Caki2 (cell line): Measurements from ENCODE around the gene PXDN. TPM values are rescaled to one million over a fixed set of nuclear protein-coding genes. Genes with fewer than 3 reads are reported as not detected.
A peak's percentile ranks its signal among the peaks of the same experiment; 100 is the strongest.

Experiments
- DNase-seq: peaks from one replicate; pipeline ENCODE4 v3.0.0-alpha.2; 2015; ENCODE audit warnings: low read depth
- in situ Hi-C: cut with HindIII; loops from 2 replicates; pipeline ENCODE4 v1.10.0; 2016; ENCODE audit warnings: low sequenced_read_pairs, low pct_unique_long_range_greater_than_20kb, mixed read lengths
- total RNA-seq: library from RNA; depleted of rRNA; stranded (reverse); fragments of >200 nt; shearing (Covaris generic); gene quantifications from 2 replicates; pipeline ENCODE4 v1.2.3, GENCODE V29; 2014; ENCODE audit warnings: low replicate concordance

The PXDN gene
- total RNA-seq, 1 experiment from 2014 or later, result 131 TPM

DNA sequence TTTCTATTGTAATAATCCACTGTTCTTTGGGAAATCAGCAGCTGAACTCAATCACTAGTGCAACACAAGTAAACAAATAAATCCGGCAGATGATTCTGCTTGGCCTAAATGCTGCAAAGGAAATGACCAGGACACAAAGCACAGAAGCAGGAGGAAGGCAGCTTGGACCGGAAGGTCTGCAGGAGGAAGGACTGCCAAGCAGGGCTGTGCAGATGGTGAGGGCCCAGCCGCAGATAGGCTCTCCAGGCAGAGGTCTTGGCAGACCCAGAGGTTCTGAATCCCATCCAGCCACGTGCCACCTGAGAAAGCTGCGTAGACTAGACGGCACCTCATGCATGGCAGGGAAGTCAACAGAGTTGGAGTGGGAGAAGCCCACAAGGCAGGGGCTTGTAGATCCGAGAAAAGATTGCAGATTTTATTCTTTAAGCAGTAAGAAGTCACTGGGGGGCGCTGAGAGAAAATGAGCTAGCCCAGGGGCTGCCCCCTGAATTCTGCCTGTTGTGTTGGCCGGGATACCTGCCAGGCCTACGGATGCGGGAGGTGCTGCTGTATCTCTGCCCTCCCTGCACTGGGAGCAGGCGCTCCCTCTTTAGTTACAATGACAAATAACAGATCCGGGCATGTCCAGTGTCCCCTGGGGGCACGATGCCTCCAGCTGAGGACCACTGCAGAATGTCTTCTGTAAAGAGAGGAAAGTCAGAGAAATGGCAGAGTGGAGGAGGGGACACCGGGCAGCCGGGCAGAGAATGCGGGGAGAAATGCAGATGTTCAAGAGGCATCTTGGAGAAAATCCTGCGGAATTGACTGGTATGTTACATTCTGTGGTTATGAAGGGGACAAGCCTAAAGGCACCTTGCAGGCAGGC, 153.5 kb downstream of the PXDN start:
- DNase-seq, result no peak
- in situ Hi-C loops, result no loop called here

DNA sequence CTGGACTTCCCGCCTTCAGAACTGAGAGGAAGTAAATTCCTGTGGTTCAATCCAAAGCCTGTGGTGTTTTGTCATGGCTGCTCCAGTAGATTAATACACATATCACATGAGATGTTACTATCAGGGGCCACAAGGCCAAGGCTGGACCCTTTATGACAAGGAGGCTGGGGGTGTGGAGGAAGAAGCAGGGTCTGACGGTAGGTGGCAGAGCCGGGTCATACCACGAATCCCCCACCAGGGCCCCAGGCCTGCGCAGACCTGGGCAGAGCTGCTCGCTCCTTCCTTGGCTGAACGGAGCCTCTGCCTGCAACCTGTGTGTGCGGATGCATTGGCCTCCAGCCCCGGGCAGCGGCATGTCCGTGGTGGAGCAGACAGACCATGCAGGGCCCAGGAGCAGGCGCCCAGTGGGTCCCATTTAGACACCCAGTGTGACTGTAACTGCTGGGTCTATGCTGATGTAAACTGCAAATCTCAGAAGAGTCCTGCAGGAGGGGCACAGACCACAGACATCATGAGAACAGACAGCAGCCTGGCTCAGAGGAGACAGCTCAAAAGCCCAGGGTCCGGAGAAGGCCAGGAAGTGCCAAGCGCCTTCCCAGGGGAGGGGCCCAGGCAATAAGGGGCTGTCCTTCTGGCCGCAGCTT, 155.2 kb downstream of the PXDN start:
- DNase-seq, result no peak
- in situ Hi-C loops, result no loop called here

DNA sequence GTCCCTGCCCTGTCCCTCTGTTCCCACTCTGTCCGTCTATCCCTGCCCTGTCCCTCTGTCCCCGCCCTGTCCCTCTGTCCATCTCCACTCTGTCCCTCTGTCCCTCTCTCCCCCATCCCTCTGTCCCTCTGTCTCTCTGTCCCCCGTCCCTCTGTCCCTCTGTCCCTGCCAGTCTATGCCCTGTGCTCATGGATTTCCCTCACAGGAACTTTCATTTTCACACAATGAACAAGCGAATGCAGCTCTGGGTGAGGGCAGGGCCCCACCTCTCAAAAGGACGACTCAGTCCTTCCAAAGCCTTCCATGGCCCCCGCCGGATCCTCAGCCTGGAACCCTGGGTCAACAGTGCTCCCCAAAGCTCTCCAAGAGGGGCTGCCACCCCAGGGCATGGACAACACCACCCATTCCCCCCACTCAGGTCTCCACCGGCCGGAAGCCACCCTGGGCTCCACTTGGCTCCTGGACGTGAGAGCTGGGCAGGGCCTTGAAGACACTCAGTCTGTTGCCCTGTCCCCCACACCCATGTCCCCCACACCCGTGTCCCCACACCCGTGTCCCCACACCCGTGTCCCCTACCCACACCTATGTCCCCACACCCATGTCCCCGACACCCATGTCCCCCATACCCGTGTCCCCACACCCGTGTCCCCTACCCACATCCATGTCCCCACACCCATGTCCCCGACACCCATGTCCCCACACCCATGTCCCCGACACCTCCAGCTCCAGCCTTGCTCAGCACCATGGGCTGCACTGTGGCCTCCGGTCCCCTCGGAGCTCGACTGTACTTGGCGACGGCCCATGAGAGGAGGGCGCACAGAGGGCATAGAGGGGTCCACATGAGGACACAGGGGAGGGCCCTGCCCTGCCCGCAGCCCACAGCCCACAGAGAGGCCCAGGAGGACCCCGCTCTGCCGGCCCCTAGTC, 156.0 kb downstream of the PXDN start:
- no peak for DNase-seq
- in situ Hi-C loops, result no loop called here

DNA sequence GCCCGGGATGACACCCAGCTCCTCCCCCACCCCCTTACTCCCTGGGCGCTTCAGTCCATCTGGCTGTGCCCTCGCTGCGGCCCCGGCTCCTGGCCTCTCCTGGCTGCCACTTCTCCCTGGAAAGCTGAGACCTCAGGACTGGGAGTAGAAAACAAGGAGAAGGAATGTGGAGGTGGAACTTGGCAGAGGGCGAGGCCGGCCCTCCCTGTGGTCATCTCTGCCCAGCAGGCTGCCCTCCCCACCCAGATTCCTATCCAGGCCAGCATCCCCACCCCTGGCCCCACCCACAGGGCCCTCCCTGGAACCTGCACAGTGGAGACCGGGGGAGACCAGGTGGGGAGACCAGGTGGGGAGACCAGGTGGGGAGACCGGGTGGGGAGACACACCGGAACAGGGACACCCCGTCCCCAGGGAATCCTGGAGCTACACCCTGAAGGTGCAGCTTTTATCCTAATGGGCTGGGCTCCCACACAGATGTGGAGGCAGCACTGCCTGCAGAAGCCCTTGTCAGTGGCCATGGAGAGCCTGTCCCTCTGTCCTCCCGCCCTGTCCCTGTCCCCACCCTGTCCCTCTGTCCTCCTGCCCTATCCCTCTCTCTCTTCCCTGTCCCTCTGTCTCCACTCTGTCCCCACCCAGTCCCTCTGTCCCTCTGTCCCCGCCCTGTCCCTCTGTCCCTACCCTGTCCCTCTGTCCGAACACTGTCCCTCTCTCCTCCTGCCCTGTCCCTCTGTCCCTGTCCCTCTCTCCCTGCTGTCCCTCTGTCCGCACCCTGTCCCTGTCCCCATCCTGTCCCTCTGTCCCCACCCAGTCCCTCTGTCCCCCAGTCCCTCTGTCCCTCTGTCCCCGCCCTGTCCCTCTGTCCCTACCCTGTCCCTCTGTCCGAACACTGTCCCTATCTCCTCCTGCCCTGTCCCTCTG, 157.1 kb downstream of the PXDN start:
- DNase-seq, result peak; percentile 69
- in situ Hi-C loops, result no loop called here

DNA sequence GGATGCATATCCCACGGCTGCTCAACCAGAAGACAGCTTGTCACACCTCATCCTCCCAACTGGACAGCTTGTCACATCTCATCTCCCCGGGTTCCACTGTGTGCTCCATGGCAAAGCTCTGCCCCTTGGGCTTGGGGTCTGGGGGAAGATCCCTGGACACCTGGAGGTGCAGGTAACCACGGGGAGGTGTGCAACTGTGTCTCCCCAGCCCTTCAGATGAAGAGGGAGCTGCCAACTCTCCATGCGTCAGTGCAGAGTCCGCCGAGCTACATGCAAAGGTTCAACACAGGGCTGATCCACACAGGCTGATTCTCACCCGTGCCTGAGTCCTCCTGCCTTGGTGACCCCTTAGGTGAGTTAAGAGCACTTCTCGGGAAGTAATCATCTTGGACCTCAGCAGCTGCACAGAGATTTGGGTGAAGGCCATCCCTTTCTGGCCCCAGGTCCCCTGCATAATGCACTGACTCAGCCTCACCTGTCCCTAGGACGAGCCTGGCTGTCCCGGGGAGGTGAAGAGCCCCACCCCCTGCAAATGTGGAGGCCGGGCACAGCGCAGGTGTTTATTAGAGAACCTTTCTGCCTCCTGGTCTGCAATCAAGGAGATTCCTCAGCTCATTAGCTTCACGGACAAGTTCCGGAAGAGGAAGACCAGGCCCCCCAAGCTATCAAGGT, 157.9 kb downstream of the PXDN start:
- in situ Hi-C loops, result no loop called here
- no peak for DNase-seq

DNA sequence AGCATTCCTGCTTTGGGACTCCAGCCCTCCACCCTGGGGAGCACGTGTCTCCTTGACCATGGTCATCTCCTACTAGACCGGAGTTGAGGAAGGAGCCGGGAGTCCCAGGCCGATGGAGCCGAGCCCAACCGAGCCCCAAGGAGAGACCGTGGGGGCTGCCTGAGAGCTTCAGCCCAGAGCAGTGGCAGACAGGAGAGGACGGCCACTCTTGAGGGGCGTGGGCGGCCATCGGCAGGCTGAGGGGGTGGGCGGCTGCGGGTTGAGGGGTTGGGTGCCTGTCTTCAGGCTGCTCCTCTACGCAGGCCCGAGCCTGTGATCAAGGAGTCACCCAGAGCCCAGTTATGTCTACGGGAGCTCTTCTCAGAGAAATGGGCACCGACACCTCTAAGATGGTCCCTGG, 158.7 kb downstream of the PXDN start:
- DNase-seq, result no peak
- in situ Hi-C loops, result no loop called here

DNA sequence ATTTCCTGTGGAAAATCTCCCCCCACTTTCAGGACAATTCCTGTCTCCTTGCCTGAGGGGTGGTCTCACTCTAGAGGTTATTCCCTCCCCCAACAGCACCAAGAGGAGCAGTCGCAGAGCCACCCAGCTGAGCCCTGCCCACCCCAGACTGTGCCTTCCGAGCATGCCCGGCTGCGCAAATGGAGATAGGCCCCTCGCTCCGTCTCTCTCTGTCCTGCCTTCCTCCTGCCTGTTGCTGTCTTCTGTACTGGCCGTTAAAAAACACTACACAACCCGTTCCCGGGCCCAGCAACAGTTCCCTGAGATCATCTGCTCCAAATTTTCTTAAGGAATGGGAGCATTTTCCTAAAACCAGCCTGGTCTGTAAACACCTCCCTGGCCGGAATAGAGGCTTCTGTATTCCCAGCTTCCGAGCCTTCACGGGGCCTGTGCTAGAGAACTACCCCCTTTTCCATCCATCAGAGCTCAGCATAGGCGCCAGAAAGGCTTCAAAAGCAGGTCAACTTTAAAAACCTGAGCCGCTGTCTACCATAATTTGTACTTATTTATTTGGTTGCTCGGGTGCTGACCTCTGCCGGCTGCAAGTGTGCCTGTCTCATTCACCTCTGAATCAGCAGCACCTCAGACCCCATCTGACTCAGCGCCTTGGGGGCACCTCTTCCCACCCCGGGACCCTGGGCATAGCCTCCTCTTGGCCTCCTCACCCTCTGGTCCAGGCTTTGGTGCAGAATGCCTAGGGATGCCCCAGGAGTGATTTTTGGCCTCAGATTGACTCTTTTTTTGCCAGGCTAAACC, 159.4 kb downstream of the PXDN start:
- in situ Hi-C loops, result no loop called here
- DNase-seq, result peak; percentile 39

DNA sequence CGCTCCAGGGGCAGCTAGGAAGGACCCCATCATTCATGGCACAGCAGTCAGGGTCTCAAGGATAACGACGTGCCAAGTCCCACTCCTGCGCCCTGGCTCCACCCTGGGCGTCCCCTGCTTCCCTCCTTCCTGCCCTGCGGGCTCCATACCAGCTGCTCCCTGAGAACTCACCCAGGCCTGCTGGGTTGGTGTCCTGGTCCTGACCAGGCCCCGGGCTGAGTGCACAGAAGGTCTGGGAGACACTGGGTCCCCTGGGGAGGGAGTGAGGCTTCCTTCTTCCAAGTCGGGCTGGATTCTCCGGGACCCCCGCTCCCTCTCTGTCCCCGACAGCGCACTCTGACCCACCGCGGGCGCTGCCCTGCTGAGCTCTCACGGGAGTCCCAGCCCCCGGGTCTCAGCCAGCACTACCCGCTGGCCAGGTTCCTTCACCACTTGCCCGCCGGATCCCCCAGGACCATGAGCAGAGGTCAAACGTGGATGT, 160.2 kb downstream of the PXDN start:
- no peak for DNase-seq
- in situ Hi-C loops, result no loop called here

DNA sequence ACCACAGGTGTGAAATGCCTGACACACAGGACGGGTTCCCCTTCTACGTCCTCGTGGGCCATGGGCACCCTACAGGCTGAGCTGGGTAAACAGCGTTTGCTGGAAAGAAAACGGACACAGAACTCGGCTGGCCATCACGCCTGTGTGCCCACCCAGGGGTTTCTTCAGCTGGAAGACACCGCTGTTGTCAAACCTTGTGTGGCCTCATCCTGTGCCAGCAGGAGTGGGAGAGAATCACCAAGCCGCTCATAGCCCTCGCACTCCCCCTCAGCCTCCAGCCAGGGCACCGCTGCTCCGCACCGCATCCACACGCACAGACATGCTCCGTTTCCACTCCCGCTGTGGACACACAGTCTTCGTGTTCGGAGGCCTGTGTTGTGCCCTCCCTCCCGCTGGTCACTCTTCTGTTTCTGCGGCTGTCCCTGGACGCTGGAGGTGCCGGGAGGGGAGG, 161.4 kb downstream of the PXDN start:
- DNase-seq, result no peak
- in situ Hi-C loops, result no loop called here

DNA sequence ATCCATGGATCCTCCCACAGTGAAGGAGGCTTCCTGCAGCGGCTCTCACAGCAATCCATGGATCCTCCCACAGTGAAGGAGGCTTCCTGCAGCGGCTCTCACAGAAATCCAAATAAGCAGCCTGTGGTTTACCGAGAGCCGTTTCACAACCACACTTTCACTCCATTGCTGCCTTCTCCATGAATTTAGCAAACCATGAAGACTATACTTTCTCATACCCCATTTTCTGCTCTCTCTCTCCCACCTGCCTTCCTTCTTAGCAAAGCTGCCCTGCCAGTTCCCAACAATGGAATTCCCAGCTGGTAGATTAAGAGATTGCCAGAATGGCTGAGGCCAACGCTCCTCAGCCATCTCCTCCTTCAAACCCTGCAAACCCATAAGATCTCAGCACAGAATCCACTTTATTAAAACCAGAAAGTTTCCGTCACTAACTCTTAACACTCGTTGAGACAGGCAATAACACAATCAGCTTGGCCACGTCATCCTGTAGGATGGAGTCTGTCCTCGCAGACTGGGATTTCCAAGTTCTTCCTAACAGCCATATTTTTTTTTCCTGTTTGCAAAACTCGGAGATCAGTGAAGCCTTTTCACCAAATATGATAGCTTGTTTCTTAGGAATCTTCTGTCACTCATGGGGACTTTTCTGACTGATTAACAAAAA, 162.2 kb downstream of the PXDN start:
- in situ Hi-C loops, result no loop called here
- no peak for DNase-seq
